HepG2 (cell line): ENCODE measurements around the gene CELSR2. TPM values are rescaled to one million over a fixed set of nuclear protein-coding genes. Genes with fewer than 3 reads are reported as not detected.

Source experiments
- AGO1 ChIP-seq: fragments of 200-400 bp; formaldehyde crosslinking; IDR thresholded peaks from 2 replicates; pipeline ENCODE4 v1.6.1; 2017; ENCODE audit warnings: mild to moderate bottlenecking, low read depth, low read length, moderate library complexity; ENCODE audit not compliant: poor library complexity, severe bottlenecking
- AGO2 ChIP-seq: fragments of 200-400 bp; formaldehyde crosslinking; optimal IDR thresholded peaks from 2 replicates; pipeline ENCODE3; 2017; ENCODE audit warnings: mild to moderate bottlenecking, low read depth, low read length, moderate library complexity
- CAMTA2 ChIP-seq: sonication (generic); formaldehyde crosslinking; IDR thresholded peaks from 2 replicates; pipeline ENCODE4 v1.4.0; 2020; ENCODE audit warnings: mild to moderate bottlenecking, missing genetic modification reagents, borderline replicate concordance
- FOSL1 ChIP-seq: sonication (generic); formaldehyde crosslinking; IDR thresholded peaks from 2 replicates; pipeline ENCODE4 v1.9.0; 2021; ENCODE audit warnings: missing genetic modification reagents, borderline replicate concordance
- HMGA1 ChIP-seq: sonication (generic); formaldehyde crosslinking; conservative IDR thresholded peaks from 2 replicates; pipeline ENCODE4 v1.4.0; 2020; ENCODE audit warnings: missing genetic modification reagents
- HNRNPLL ChIP-seq: fragments of 200-400 bp; formaldehyde crosslinking; IDR thresholded peaks from 2 replicates; pipeline ENCODE4 v1.6.1; 2017; ENCODE audit warnings: mild to moderate bottlenecking, low read depth, low read length; ENCODE audit not compliant: poor library complexity, severe bottlenecking
- MZF1 ChIP-seq: sonication (generic); formaldehyde crosslinking; IDR thresholded peaks from 2 replicates; pipeline ENCODE4 v1.8.1; 2023; ENCODE audit warnings: mild to moderate bottlenecking, missing genetic modification reagents, borderline replicate concordance
- NR2F2 ChIP-seq: IDR thresholded peaks from 2 replicates; pipeline ENCODE4 v1.6.1; 2012; ENCODE audit warnings: low read depth, inconsistent platforms, borderline replicate concordance
- RARA ChIP-seq: IDR thresholded peaks from 2 replicates; pipeline ENCODE4 v1.6.1; 2016; ENCODE audit warnings: missing genetic modification reagents, missing compliant biosample characterization
- RARG ChIP-seq: sonication (generic); formaldehyde crosslinking; IDR thresholded peaks from 2 replicates; pipeline ENCODE4 v1.4.0; 2020; ENCODE audit warnings: low read depth, mild to moderate bottlenecking, missing genetic modification reagents
- SMYD3 ChIP-seq: sonication (generic); formaldehyde crosslinking; IDR thresholded peaks from 2 replicates; pipeline ENCODE4 v1.8.1; 2023; ENCODE audit warnings: mild to moderate bottlenecking, missing genetic modification reagents
- SYNCRIP ChIP-seq: fragments of 200-400 bp; formaldehyde crosslinking; IDR thresholded peaks from 2 replicates; pipeline ENCODE4 v1.6.1; 2018; ENCODE audit warnings: mild to moderate bottlenecking, low read depth, low read length; ENCODE audit not compliant: insufficient read depth
- ZNF546 ChIP-seq: sonication (generic); formaldehyde crosslinking; conservative IDR thresholded peaks from 2 replicates; pipeline ENCODE4 v1.8.1; 2023; ENCODE audit warnings: mild to moderate bottlenecking, missing genetic modification reagents
- ZNF547 ChIP-seq: sonication (generic); formaldehyde crosslinking; IDR thresholded peaks from 2 replicates; pipeline ENCODE4 v1.5.1; 2020; ENCODE audit warnings: mild to moderate bottlenecking, missing genetic modification reagents
- ZNF550 ChIP-seq: sonication (generic); formaldehyde crosslinking; IDR thresholded peaks from 2 replicates; pipeline ENCODE4 v1.4.0; 2020; ENCODE audit warnings: mild to moderate bottlenecking, missing genetic modification reagents, borderline replicate concordance
- ZNF768 ChIP-seq: sonication (generic); formaldehyde crosslinking; IDR thresholded peaks from 2 replicates; pipeline ENCODE4 v1.4.0; 2020; ENCODE audit warnings: missing genetic modification reagents
- polyA plus RNA-seq, 8 experiments: library from polyadenylated mRNA; depleted of rRNA in 3 of 8; stranded (reverse) in 7 of 8; unstranded in 1 of 8; fragments of >200 nt; fragmentation: Illumina TruSeq in 4 of 8; extraction: Trizol in 4 of 8; gene quantifications; 2 replicates each; pipeline versions ENCODE4 v1.2.1 to v1.2.3, GENCODE V29; 2011 to 2016; ENCODE audit warnings: low read depth in 4 of 8, missing spikeins in 1 of 8, mixed read lengths in 1 of 8; ENCODE audit not compliant: insufficient read depth in 1 of 8
- total RNA-seq, 5 experiments: library from RNA; depleted of rRNA; stranded (reverse); fragments of >200 nt; fragmentation: Illumina TruSeq; extraction: Trizol; gene quantifications; 2 replicates each; pipeline ENCODE4 v1.2.3, GENCODE V29; 2016; ENCODE audit warnings: low read depth in 1 of 5
- TF ChIP-seq, protein P1 (sequence below): sonication (generic); formaldehyde crosslinking; IDR thresholded peaks from 2 replicates; pipeline ENCODE4 v1.4.0; 2020; ENCODE audit warnings: missing genetic modification reagents
- TF ChIP-seq, protein P2 (sequence below): sonication (generic); formaldehyde crosslinking; IDR thresholded peaks from 2 replicates; pipeline ENCODE4 v1.8.1; 2023; ENCODE audit warnings: mild to moderate bottlenecking, missing genetic modification reagents, borderline replicate concordance
- TF ChIP-seq, protein P3 (sequence below): sonication (generic); formaldehyde crosslinking; IDR thresholded peaks from 2 replicates; pipeline ENCODE4 v1.8.1; 2023; ENCODE audit warnings: mild to moderate bottlenecking, moderate library complexity, missing genetic modification reagents
- TF ChIP-seq, protein P4 (sequence below): sonication (generic); formaldehyde crosslinking; IDR thresholded peaks from 2 replicates; pipeline ENCODE4 v1.4.0; 2020; ENCODE audit warnings: missing genetic modification reagents, borderline replicate concordance
- TF ChIP-seq, protein P5 (sequence below): sonication (generic); formaldehyde crosslinking; IDR thresholded peaks from 2 replicates; pipeline ENCODE4 v1.9.0; 2021; ENCODE audit warnings: missing genetic modification reagents, borderline replicate concordance
- TF ChIP-seq, protein P6 (sequence below): sonication (generic); formaldehyde crosslinking; IDR thresholded peaks from 2 replicates; pipeline ENCODE4 v1.4.0; 2020; ENCODE audit warnings: missing genetic modification reagents

The CELSR2 gene
- total and polyA plus RNA-seq, 2 of the 13 experiments (the other 11 are each of a cell fraction or from before 2014, with no cell fraction given), result 4.0 to 6.6 TPM

DNA sequence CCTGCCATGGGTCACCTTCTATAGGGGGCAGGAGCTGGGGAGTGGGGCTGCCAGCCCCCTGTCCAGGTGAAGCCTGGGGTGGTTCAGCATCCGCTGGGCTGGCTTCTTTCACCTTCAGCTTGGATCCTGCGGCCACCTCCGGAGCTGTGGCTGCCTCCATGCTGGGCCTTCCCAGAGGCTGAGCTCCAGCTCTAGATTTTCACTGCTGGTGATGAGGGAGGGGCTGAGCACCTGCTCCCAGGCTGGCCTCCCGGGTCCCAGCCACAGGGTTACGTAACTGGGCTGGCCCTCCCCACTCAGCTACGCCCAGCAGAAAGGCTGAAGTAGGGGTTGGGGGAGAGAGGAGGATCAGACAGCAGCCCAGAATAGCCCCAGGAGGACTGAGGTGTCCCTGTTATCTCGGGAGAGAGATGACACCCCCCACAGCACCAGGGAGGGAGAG, 57.5 kb downstream of the CELSR2 start, which contains the start of gene MYBPHL (continued):
- TF ChIP-seq, protein P1, sequence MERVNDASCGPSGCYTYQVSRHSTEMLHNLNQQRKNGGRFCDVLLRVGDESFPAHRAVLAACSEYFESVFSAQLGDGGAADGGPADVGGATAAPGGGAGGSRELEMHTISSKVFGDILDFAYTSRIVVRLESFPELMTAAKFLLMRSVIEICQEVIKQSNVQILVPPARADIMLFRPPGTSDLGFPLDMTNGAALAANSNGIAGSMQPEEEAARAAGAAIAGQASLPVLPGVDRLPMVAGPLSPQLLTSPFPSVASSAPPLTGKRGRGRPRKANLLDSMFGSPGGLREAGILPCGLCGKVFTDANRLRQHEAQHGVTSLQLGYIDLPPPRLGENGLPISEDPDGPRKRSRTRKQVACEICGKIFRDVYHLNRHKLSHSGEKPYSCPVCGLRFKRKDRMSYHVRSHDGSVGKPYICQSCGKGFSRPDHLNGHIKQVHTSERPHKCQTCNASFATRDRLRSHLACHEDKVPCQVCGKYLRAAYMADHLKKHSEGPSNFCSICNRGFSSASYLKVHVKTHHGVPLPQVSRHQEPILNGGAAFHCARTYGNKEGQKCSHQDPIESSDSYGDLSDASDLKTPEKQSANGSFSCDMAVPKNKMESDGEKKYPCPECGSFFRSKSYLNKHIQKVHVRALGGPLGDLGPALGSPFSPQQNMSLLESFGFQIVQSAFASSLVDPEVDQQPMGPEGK (CRISPR knock-in tag), result peak; percentile 98
- TF ChIP-seq ZNF546 (CRISPR knock-in tag) (no peak), ZNF768 (CRISPR knock-in tag) (0 out of 2 replicates have a peak, but pooled peaks have one; percentile 16), ZNF550 (CRISPR knock-in tag) (peak; percentile 50; the same call in 1 of the 2 replicates), HNRNPLL (peak; percentile 14), FOSL1 (no peak), HMGA1 (CRISPR knock-in tag) (no peak), SYNCRIP (no peak), AGO1 (no peak), RARA (CRISPR knock-in tag) (0 out of 2 replicates have a peak, but pooled peaks have one; percentile 13), NR2F2 (no peak), ZNF547 (CRISPR knock-in tag) (no peak), MZF1 (CRISPR knock-in tag) (no peak), AGO2 (peak; percentile 66), CAMTA2 (CRISPR knock-in tag) (no peak), SMYD3 (CRISPR knock-in tag) (no peak), RARG (CRISPR knock-in tag) (no peak)
- TF ChIP-seq, protein P2, sequence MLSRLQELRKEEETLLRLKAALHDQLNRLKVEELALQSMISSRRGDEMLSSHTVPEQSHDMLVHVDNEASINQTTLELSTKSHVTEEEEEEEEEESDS, result no peak
- TF ChIP-seq, protein P3, sequence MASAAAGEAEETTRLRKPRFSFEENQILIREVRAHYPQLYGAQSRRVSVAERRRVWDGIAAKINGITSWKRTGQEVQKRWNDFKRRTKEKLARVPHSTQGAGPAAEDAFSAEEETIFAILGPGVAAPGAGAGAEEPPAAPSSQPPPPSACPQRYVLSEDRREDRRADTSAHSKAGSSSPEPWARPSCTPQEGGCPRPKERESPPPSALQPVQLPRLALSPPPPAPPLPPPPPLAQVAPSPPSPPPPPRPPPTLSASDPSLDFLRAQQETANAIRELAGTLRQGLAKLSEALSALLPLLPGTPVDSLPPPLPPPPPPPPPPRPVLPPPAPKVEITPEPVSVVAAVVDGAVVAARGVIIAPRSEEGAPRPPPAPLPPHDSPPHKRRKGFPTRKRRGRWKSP (CRISPR knock-in tag), result no peak
- TF ChIP-seq, protein P4, sequence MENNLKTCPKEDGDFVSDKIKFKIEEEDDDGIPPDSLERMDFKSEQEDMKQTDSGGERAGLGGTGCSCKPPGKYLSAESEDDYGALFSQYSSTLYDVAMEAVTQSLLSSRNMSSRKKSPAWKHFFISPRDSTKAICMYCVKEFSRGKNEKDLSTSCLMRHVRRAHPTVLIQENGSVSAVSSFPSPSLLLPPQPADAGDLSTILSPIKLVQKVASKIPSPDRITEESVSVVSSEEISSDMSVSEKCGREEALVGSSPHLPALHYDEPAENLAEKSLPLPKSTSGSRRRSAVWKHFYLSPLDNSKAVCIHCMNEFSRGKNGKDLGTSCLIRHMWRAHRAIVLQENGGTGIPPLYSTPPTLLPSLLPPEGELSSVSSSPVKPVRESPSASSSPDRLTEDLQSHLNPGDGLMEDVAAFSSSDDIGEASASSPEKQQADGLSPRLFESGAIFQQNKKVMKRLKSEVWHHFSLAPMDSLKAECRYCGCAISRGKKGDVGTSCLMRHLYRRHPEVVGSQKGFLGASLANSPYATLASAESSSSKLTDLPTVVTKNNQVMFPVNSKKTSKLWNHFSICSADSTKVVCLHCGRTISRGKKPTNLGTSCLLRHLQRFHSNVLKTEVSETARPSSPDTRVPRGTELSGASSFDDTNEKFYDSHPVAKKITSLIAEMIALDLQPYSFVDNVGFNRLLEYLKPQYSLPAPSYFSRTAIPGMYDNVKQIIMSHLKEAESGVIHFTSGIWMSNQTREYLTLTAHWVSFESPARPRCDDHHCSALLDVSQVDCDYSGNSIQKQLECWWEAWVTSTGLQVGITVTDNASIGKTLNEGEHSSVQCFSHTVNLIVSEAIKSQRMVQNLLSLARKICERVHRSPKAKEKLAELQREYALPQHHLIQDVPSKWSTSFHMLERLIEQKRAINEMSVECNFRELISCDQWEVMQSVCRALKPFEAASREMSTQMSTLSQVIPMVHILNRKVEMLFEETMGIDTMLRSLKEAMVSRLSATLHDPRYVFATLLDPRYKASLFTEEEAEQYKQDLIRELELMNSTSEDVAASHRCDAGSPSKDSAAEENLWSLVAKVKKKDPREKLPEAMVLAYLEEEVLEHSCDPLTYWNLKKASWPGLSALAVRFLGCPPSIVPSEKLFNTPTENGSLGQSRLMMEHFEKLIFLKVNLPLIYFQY (CRISPR knock-in tag), result no peak
- TF ChIP-seq, protein P5, sequence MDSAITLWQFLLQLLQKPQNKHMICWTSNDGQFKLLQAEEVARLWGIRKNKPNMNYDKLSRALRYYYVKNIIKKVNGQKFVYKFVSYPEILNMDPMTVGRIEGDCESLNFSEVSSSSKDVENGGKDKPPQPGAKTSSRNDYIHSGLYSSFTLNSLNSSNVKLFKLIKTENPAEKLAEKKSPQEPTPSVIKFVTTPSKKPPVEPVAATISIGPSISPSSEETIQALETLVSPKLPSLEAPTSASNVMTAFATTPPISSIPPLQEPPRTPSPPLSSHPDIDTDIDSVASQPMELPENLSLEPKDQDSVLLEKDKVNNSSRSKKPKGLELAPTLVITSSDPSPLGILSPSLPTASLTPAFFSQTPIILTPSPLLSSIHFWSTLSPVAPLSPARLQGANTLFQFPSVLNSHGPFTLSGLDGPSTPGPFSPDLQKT (CRISPR knock-in tag), result no peak
- TF ChIP-seq, protein P6, sequence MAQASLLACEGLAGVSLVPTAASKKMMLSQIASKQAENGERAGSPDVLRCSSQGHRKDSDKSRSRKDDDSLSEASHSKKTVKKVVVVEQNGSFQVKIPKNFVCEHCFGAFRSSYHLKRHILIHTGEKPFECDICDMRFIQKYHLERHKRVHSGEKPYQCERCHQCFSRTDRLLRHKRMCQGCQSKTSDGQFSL (CRISPR knock-in tag), result no peak
